SU-DHL-6 (cell line): ENCODE results near the gene ARF6.

Experiments
- H2AFZ ChIP-seq: fragments of 200-600 bp; sonication (generic); 2 replicates; pipeline ENCODE4 v1.6.1; 2014; ENCODE audit warnings: low read depth, mild to moderate bottlenecking, moderate library complexity, mixed read lengths, antibody characterized with exemption, low read length; ENCODE audit not compliant: severe bottlenecking
- H3F3A ChIP-seq: fragments of 200-600 bp; shearing (Covaris generic); 2 replicates; pipeline ENCODE4 v1.6.0; 2016; ENCODE audit warnings: antibody characterized with exemption, mild to moderate bottlenecking; ENCODE audit not compliant: insufficient read depth
- H3K27ac ChIP-seq: fragments of 200-600 bp; sonication (generic); 2 replicates; pipeline ENCODE4 v1.5.1; 2016; ENCODE audit warnings: low read depth, mild to moderate bottlenecking, low read length, moderate library complexity, mixed read lengths
- H3K27me3 ChIP-seq: fragments of 200-600 bp; sonication (generic), shearing (Covaris generic); 2 replicates; pipeline ENCODE4 v1.6.0; 2014; ENCODE audit warnings: mild to moderate bottlenecking, low read length
- H3K36me3 ChIP-seq: fragments of 200-600 bp; sonication (generic); 2 replicates; pipeline ENCODE4 v1.6.1; 2014; ENCODE audit warnings: mild to moderate bottlenecking, low read length, mixed read lengths
- H3K4me2 ChIP-seq: fragments of 300-600, 200-600 bp; shearing (Covaris generic), sonication (generic); 2 replicates; pipeline ENCODE4 v1.6.0; 2014; ENCODE audit warnings: low read length, low read depth, mild to moderate bottlenecking; ENCODE audit not compliant: poor library complexity, severe bottlenecking
- H3K4me3 ChIP-seq: fragments of 200-600 bp; sonication (generic); 2 replicates; pipeline ENCODE4 v1.5.1; 2014; ENCODE audit warnings: antibody characterized with exemption, low read length, mild to moderate bottlenecking, mixed read lengths; ENCODE audit not compliant: insufficient read depth, poor library complexity, severe bottlenecking
- H3K79me2 ChIP-seq: fragments of 200-600 bp; sonication (generic); 2 replicates; pipeline ENCODE4 v1.6.1; 2014; ENCODE audit warnings: mild to moderate bottlenecking, low read length, moderate library complexity; ENCODE audit not compliant: insufficient read depth
- H3K9ac ChIP-seq: fragments of 200-600 bp; sonication (generic); 2 replicates; pipeline ENCODE4 v1.7.0; 2014; ENCODE audit warnings: mild to moderate bottlenecking, low read length
- H3K9me2 ChIP-seq: fragments of 200-600 bp; sonication (generic); replicated peaks from 2 replicates; pipeline ENCODE4 v1.6.1; 2014; ENCODE audit warnings: low read length; ENCODE audit not compliant: insufficient read depth
- H3K9me3 ChIP-seq: fragments of 200-600 bp; sonication (generic); 2 replicates; pipeline ENCODE4 v1.6.1; 2014; ENCODE audit warnings: low read length, mixed read lengths; ENCODE audit not compliant: insufficient read depth
- H4K20me1 ChIP-seq: fragments of 200-600 bp; sonication (generic); 2 replicates; pipeline ENCODE4 v1.6.1; 2014; ENCODE audit warnings: low read depth, mild to moderate bottlenecking, antibody characterized with exemption, low read length, moderate library complexity, mixed read lengths
- EZH2phosphoT487 ChIP-seq: fragments of 200-600 bp; sonication (generic), shearing (Covaris generic); conservative IDR thresholded peaks from 2 replicates; pipeline ENCODE4 v1.6.1; 2018; ENCODE audit warnings: mild to moderate bottlenecking, antibody characterized with exemption, low read length, moderate library complexity, mixed read lengths
- TF ChIP-seq, protein P1 (sequence below): fragments of 200-600 bp; sonication (generic); IDR thresholded peaks from one replicate; pipeline ENCODE4 v1.5.1; 2017; ENCODE audit warnings: antibody characterized with exemption, mild to moderate bottlenecking, low read length, moderate library complexity; ENCODE audit not compliant: insufficient read depth, poor library complexity, severe bottlenecking

Gene ARF6

GRCh38 chr14:49909016-49909415 is 16.1 kb downstream of the ARF6 start:
- Histone ChIP-seq H3F3A (peaks cover 4% of the 10 kb centered on the region; the same call in 1 of the 2 replicates), H2AFZ (no peak overlapping the region), H3K4me3 (no peak overlapping the region)

DNA sequence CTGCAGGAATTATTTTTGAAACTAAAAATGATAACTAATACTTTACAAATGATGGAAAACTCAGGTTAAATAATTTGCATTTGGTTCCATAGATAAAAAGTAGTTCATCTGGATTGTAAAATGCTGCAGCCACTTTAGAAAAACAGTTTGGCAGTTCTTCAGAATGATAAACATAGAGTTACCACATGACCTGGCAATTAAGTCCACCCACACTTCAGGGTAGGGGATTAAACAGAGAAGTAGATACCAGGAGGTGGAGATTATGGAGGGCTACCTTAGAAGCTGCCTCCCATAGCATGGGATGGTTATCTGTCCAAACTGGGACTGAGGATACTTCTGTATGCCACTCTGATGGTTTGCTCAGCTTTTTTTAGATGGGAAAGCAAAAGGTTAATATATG is 22.2 kb downstream of the ARF6 start:
- Histone ChIP-seq H4K20me1 (no peaks in the 10 kb centered on the region), H3K27ac (no peak overlapping the region), H3K79me2 (no peaks in the 10 kb centered on the region), H3K27me3 (no peaks in the 10 kb centered on the region), H3F3A (no peaks in the 10 kb centered on the region), H3K9me2 (no peaks in the 10 kb centered on the region), H3K9ac (no peak overlapping the region), H3K4me3 (no peak overlapping the region), H2AFZ (no peak overlapping the region), H3K9me3 (no peaks in the 10 kb centered on the region), H3K4me2 (no peak overlapping the region), H3K36me3 (no peaks in the 10 kb centered on the region)
- TF ChIP-seq, protein P1, sequence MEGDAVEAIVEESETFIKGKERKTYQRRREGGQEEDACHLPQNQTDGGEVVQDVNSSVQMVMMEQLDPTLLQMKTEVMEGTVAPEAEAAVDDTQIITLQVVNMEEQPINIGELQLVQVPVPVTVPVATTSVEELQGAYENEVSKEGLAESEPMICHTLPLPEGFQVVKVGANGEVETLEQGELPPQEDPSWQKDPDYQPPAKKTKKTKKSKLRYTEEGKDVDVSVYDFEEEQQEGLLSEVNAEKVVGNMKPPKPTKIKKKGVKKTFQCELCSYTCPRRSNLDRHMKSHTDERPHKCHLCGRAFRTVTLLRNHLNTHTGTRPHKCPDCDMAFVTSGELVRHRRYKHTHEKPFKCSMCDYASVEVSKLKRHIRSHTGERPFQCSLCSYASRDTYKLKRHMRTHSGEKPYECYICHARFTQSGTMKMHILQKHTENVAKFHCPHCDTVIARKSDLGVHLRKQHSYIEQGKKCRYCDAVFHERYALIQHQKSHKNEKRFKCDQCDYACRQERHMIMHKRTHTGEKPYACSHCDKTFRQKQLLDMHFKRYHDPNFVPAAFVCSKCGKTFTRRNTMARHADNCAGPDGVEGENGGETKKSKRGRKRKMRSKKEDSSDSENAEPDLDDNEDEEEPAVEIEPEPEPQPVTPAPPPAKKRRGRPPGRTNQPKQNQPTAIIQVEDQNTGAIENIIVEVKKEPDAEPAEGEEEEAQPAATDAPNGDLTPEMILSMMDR: no peak
- TF ChIP-seq EZH2phosphoT487: no peak

More at GRCh38 chr14:49909016-49909415, 16.1 kb downstream of the ARF6 start:
- no peak for TF ChIP-seq EZH2phosphoT487
- TF ChIP-seq, protein P1: no peak
- Histone ChIP-seq H3K9ac (no peak overlapping the region), H3K9me2 (no peaks in the 10 kb centered on the region), H3K79me2 (no peaks in the 10 kb centered on the region), H3K27ac (no peak overlapping the region), H3K4me2 (no peak overlapping the region), H3K9me3 (no peaks in the 10 kb centered on the region), H3K36me3 (no peaks in the 10 kb centered on the region), H3K27me3 (no peaks in the 10 kb centered on the region), H4K20me1 (no peaks in the 10 kb centered on the region)

DNA sequence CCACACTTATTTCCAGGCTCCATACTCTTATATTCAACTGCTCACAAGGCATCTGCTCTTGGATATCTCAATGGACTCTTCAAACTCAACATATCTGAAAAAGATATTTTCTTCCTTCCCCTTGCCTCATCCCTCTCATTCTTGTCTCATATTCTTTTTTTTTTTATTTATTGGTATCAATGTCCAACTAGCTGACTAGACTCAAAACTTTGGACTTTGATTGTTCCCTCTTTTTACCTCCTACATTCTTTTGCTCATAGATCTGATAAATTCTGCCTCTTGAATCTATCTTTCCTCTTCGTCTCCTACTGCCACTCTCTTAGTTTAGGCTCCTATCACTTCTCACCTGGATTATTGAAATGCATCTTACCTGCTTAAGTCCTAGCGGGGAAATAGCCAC is 25.8 kb downstream of the ARF6 start:
- no peak overlapping the region for H3K4me3 ChIP-seq
- no peaks in the 10 kb centered on the region for H3F3A ChIP-seq
- H3K4me2 ChIP-seq: no peak overlapping the region
- no peaks in the 10 kb centered on the region for H3K9me3 ChIP-seq
- H3K9me2 ChIP-seq: no peaks in the 10 kb centered on the region
- no peaks in the 10 kb centered on the region for H3K79me2 ChIP-seq
- H3K27me3 ChIP-seq: no peaks in the 10 kb centered on the region
- TF ChIP-seq EZH2phosphoT487: no peak
- TF ChIP-seq, protein P1: no peak
- no peak overlapping the region for H3K27ac ChIP-seq
- no peaks in the 10 kb centered on the region for H4K20me1 ChIP-seq
- H2AFZ ChIP-seq: no peak overlapping the region
- H3K36me3 ChIP-seq: no peaks in the 10 kb centered on the region
- H3K9ac ChIP-seq: no peak overlapping the region
